Transverse colon (tissue), 4 donors: ENCODE data around the gene GNB1L. TPM values are rescaled to one million over a fixed set of nuclear protein-coding genes. Genes with fewer than 3 reads are reported as not detected.

ENCODE experiments used
- DNase-seq: peaks from one replicate; pipeline ENCODE4 v3.0.0-alpha.2; 2019
- H3K27ac ChIP-seq, 4 donors: fragments of 200-600 bp; sonication (generic); 2 replicates each; pipeline ENCODE4 v1.5.1; 2016 to 2018; ENCODE audit warnings: inconsistent platforms in 4 of 4
- H3K27me3 ChIP-seq: fragments of 200-600 bp; sonication (generic); 2 replicates; pipeline ENCODE4 v1.5.1; 2017; ENCODE audit warnings: inconsistent platforms
- H3K36me3 ChIP-seq, 4 donors: fragments of 200-600 bp; sonication (generic); 2 replicates each; pipeline ENCODE4 v1.5.1; 2017 to 2019; ENCODE audit warnings: inconsistent platforms in 4 of 4
- H3K4me1 ChIP-seq, 4 donors: fragments of 200-600 bp; sonication (generic); 2 replicates each; pipeline ENCODE4 v1.5.1; 2017 to 2020; ENCODE audit warnings: inconsistent platforms in 4 of 4
- H3K4me3 ChIP-seq, 4 donors: fragments of 200-600 bp; sonication (generic); 1 replicate in 1 of 4; 2 replicates in 3 of 4; pipeline versions ENCODE4 v1.5.1 to v1.6.1; 2017 to 2019; ENCODE audit warnings: inconsistent platforms in 4 of 4
- H3K9me3 ChIP-seq, 2 donors: fragments of 200-600 bp; sonication (generic); 2 replicates each; pipeline ENCODE4 v1.5.1; 2017 to 2019; ENCODE audit warnings: inconsistent platforms in 2 of 2
- CTCF ChIP-seq, 5 experiments: fragments of 200-600 bp in 3 of 5; fragments of 450-650 bp in 2 of 5; sonication (generic) in 3 of 5; IDR thresholded peaks; 1 replicate in 2 of 5; 2 replicates in 3 of 5; pipeline ENCODE4 v1.5.1; 2016 to 2017; ENCODE audit warnings: antibody characterized with exemption in 5 of 5, inconsistent platforms in 3 of 5, mild to moderate bottlenecking in 2 of 5, moderate library complexity in 1 of 5
- EP300 ChIP-seq: sonication (generic); formaldehyde crosslinking; IDR thresholded peaks from one replicate; pipeline ENCODE4 v1.6.1; 2017; ENCODE audit warnings: antibody characterized with exemption, low read depth
- POLR2A ChIP-seq: fragments of 450-650 bp; IDR thresholded peaks from one replicate; pipeline ENCODE4 v1.6.1; 2016; ENCODE audit warnings: antibody characterized with exemption, mild to moderate bottlenecking, moderate library complexity
- POLR2AphosphoS5 ChIP-seq, 3 donors: sonication (generic); formaldehyde crosslinking; IDR thresholded peaks; one replicate each; pipeline ENCODE4 v1.6.1; 2016; ENCODE audit warnings: antibody characterized with exemption in 3 of 3
- WGBS, 2 donors: methylation state at CpG; one replicate each; pipeline ENCODE4 v1.1.5; 2018; ENCODE audit warnings: low coverage in 1 of 2; 5-methylcytosine and 5-hydroxymethylcytosine counted together
- in situ Hi-C, 4 donors: fragments of 200-750 bp; cut with MboI; loops; one replicate each; pipeline versions ENCODE4 v1.15.0 to v1.15.1; 2017; ENCODE audit warnings: low sequenced_read_pairs in 3 of 4, low pct_ligation_motif_present in 1 of 4, low pct_unique_long_range_greater_than_20kb in 1 of 4
- intact Hi-C: fragments of 100-400 bp; cut with DNase I; formaldehyde crosslinking; loops from one replicate; pipeline ENCODE4 v1.15.1; 2023; ENCODE audit warnings: low total_unique reads
- total RNA-seq, 4 donors: library from RNA; depleted of rRNA; stranded (reverse); fragments of >200 nt; gene quantifications; one replicate each; pipeline ENCODE4 v1.1.0, GENCODE V29; 2016

GNB1L gene
- total RNA-seq, 4 donors from 2014 or later: 0.80 to 4.8 (median 2.8) TPM

DNA sequence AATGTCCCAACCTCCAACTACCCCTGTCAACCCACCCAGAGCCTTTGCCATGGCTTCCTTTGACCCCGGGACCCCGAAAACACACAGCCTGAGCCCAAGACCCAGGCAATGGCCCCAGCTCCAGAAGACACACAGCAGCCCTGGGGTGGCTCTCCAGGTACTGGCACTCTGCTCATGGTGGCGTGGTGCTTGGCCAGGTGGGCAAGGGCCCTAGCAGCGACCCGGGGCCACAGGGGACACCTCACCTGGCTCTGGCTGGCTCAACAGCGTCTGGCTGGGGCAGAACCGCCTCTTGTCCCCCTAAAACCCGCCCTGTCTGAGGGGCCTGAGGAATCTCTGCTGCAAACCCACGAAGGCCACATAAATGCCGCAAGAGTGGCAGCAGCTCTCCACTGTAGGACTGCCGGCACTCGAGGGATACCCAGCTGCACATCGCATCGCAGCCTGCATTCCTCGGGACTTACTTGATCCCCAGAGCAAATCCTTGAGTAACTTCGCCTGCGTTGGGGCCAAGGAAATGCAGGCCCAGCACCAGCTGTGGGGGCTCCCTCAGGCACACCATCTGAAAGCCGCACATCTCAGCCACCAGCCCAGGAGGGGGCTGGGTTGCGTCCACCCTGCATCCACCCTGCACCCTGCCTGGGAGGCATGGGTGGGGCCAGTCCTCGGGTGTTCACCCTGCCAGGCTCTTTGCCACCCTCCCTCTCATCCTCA is 23.1 kb upstream of the GNB1L start:
- Histone ChIP-seq H3K4me1 (peaks cover 11 to 49% (median 37%) of the 10 kb centered on the region in 4 donors), H3K36me3 (no peaks in the 10 kb centered on the region), H3K27ac (no peak overlapping the region), H3K4me3 (no peak overlapping the region), H3K27me3 (no peaks in the 10 kb centered on the region), H3K9me3 (no peaks in the 10 kb centered on the region)
- DNase-seq: no peak
- in situ Hi-C loops: no loop called here
- TF ChIP-seq EP300: no peak
- no peak for TF ChIP-seq POLR2AphosphoS5 (IDR thresholded peaks at IDR 0.05)
- no peak for TF ChIP-seq POLR2A
- no peak for TF ChIP-seq CTCF (IDR thresholded peaks at IDR 0.05)
- 79% methylated on average over 19 of the region's 20 CpGs; no CpG with 5 or more reads in 1 of the 2 donors for WGBS, 2 donors
- intact Hi-C loops: no loop called here

GRCh38 chr22:19876941-19877625 is 22.4 kb upstream of the GNB1L start:
- H3K36me3 ChIP-seq: no peaks in the 10 kb centered on the region
- peaks cover 11 to 51% (median 37%) of the 10 kb centered on the region in 4 donors for H3K4me1 ChIP-seq
- no peak overlapping the region for H3K27ac ChIP-seq
- no peaks in the 10 kb centered on the region for H3K27me3 ChIP-seq
- in situ Hi-C loops (no loop called here), intact Hi-C loops (no loop called here)
- H3K9me3 ChIP-seq: no peaks in the 10 kb centered on the region
- no peak for TF ChIP-seq POLR2A
- TF ChIP-seq POLR2AphosphoS5 (IDR thresholded peaks at IDR 0.05): no peak
- TF ChIP-seq EP300: no peak
- TF ChIP-seq CTCF (IDR thresholded peaks at IDR 0.05): no peak
- H3K4me3 ChIP-seq: no peak overlapping the region
- 93% methylated on average over 12 of the region's 18 CpGs; no CpG with 5 or more reads in 1 of the 2 donors for WGBS, 2 donors
- DNase-seq: no peak

DNA sequence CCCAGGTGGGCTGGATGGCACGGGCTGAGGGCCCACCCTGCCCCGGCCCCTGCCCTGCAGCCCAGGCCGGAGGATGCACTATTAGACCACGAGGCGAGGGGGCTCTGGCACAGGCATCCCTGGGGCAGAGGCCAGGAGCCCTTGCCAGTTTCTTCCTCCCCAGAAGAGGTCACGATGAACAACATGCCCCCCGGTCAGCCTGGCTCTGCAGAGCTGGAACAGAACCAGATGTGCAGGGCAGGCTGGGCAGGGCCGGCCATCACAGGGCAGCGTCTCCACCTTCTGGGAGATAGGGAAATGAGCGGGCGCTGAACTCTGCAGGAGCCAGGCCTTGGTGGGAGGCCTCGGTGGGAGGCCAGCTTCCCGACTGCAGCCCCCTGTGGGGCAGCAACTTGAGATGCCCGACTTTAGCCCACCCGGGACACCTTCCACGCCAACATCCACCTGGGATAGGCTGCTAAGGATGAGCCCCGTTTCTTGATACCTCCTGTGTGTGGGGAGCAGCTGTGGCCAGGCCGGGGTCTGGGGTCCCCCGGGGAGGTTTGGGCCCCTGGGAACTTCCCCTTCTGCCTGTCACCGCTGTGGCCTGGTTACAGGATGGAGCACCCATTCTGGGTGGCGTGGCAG is 21.8 kb upstream of the GNB1L start:
- Histone ChIP-seq H3K27ac (no peak overlapping the region), H3K27me3 (no peaks in the 10 kb centered on the region), H3K9me3 (no peaks in the 10 kb centered on the region), H3K4me3 (no peak overlapping the region), H3K36me3 (no peaks in the 10 kb centered on the region), H3K4me1 (peaks cover 11 to 45% (median 31%) of the 10 kb centered on the region in 4 donors)
- 64% methylated on average over 12 of the region's 21 CpGs; no CpG with 5 or more reads in 1 of the 2 donors for WGBS, 2 donors
- TF ChIP-seq POLR2A (no peak), POLR2AphosphoS5 (IDR thresholded peaks at IDR 0.05) (no peak), CTCF (IDR thresholded peaks at IDR 0.05) (no peak), EP300 (no peak)
- no peak for DNase-seq
- intact Hi-C loops (no loop called here), in situ Hi-C loops (no loop called here)
